OCI-LY3 (cell line): Measurements from ENCODE around the gene RARG.

ENCODE experiments used
- EZH2phosphoT487 ChIP-seq: fragments of 200-600 bp; shearing (Covaris generic); IDR thresholded peaks from 2 replicates; pipeline ENCODE4 v1.6.1; 2018; ENCODE audit warnings: antibody characterized with exemption, mixed run types, low read depth
- TF ChIP-seq, protein P1 (sequence below): fragments of 200-600, 300-600 bp; sonication (generic); IDR thresholded peaks from 2 replicates; pipeline ENCODE4 v1.5.1; 2014; ENCODE audit warnings: antibody characterized with exemption, low read length, low read depth

GRCh38 chr12:53236443-53237111 is 4.6 kb upstream of the RARG start:
- TF ChIP-seq, protein P1, sequence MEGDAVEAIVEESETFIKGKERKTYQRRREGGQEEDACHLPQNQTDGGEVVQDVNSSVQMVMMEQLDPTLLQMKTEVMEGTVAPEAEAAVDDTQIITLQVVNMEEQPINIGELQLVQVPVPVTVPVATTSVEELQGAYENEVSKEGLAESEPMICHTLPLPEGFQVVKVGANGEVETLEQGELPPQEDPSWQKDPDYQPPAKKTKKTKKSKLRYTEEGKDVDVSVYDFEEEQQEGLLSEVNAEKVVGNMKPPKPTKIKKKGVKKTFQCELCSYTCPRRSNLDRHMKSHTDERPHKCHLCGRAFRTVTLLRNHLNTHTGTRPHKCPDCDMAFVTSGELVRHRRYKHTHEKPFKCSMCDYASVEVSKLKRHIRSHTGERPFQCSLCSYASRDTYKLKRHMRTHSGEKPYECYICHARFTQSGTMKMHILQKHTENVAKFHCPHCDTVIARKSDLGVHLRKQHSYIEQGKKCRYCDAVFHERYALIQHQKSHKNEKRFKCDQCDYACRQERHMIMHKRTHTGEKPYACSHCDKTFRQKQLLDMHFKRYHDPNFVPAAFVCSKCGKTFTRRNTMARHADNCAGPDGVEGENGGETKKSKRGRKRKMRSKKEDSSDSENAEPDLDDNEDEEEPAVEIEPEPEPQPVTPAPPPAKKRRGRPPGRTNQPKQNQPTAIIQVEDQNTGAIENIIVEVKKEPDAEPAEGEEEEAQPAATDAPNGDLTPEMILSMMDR, result no peak
- no peak for TF ChIP-seq EZH2phosphoT487
